Measurements from ENCODE around the gene FNDC1.
"Not testable (repeated sequence)": the region's sequence is repeated elsewhere in the genome, so short reads cannot be mapped to it uniquely, and the experiment has no call there.

The FNDC1 gene

DNA sequence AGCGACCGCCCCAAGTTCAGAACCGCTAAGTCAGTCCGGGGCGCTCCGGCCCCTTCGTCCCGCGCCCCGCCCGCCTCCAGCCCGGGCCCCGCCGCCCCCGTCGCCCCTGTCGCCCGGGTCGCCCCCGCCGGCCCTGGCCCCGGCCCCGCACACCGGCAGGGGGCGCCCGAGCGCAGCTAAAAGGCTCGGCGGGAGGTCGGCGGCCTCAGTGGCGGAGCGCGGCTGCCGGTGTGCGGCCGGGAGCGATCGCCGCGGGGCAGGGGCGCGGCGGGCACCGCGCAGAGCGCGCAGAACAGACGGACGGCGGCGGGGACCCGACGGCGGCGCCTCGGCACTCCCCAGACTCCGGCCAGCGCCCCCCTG is at the start of gene FNDC1:
Gene FNDC1, plus strand, starts transcription at position 208 of the 363 bp plus-strand sequence. CDS start 197 bp downstream, outside the sequence.
- DNase-seq (ENCODE audit: low read depth), result no peak

DNA sequence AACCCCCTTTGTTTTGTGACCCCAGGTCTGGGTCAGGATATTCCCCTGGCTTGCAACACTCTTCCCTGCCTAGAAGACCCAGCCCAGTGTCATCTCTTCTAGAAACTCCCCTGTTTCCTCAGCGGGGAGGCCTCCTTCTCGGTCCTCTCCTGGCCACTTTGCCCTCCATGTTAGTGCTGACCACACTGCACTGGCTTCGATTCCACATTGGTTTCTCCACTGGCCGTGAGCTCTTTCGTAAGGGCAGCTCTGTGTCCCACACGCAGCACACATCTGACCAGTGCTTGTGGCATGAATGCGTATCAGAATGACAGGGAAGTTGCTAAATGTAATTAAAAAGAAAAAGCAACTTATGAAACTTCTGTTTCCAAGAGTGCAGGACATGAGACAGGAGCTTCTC is 49.4 kb upstream of the FNDC1 start:
- DNase-seq (ENCODE audit: low read depth), result no peak

DNA sequence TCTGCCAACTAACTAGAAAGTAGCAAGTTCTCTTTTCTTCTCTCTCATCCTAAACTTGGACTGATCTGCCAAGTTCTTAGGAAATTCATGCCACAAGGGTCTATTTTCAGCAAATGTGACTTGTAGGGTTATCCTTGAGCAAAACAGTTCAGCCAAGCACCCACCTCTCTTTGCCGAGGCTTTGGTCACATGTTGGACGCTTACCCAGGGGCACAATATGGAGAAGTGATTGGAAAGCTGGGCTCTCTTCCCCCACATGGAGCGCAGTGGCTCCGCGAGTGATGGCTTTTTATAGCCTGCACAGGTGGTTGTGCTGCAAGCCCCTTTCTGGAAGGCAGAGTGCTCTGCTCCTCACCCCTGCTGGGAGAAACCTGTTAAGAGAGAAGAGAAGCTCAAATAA is 47.7 kb upstream of the FNDC1 start:
- DNase-seq (ENCODE audit: low read depth), result no peak

DNA sequence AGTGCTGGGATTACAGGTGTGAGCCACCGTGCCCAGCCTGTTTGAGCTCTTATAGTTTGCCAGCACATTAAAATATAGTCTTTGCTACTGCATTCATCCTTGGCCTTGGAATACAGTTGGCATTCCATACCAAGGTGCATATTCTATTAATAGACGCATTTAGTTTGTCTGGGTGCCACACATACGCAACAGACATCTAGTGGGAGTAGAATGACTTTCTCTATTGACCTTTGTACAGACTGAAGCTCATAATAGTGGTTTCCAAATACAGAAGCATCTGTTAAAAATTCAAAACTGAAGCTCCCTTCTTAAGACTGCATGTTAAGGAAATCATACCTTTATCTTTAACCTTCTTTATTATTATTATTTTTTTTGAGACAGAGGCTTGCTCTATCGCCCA is 46.7 kb upstream of the FNDC1 start:
- no peak for DNase-seq (ENCODE audit: low read depth)

DNA sequence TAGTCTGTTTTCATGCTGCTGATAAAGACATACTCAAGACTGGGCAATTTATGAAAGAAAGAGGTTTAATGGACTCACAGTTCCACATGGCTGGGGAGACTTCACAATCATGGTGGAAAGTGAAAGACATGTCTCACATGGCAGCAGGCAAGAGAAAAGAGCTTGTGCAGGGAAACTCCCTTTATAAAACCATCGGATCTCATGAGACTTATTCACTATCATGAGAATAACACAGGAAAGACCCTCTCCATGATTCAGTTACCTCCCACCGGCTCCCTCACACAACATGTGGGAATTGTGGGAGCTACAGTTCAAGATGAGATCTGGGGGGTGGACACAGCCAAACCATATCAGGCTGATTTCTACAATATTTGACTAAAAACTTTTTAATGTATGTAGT is 45.4 kb upstream of the FNDC1 start:
- not testable (repeated sequence) for DNase-seq (ENCODE audit: low read depth)

DNA sequence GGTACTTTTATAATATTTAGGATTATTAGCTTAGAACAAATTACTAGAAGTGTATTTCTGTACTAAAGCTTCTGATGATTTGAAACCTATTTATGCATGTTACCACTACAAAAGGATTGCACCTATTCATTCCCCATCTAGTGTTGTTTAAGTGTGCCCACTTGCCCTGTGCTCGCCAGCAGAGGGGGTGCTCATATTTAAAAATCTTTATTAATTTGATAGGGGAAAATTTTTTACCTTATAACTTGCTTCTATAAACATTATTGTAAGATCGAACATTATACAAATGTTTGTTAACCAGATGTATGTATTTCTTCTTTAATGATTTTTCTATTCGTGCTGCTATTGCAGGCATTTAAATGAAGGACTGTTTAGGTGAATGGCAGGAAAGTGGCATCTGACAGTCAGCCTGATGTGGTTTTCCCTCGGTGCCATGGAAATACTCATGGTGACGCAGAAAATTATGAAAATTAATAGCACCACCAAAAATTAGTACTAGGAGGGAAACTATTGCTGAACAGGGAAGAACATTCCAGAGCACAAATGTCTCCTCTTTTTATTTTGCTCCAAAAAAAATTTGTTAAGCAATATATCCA is 44.1 kb upstream of the FNDC1 start:
- no peak for DNase-seq (ENCODE audit: low read depth)

DNA sequence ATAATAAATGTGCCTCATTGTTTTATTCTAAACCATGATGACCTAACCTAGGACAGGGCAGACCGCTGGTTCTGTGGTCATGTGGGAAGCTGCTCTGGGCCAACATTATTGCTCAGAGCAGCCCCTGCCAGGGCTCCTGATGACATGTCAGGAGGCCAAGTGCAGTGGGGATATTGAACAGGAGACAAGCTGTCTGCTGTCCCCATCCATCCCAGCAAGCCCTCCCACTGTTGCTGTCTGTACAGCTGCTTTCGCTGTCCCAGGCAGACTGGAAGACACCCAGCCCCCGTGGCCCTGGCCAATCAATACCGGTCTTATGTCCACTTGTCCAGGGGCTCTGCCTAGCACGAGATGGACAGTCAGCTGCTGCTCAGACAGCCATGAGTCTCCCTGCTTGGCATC is 43.2 kb upstream of the FNDC1 start:
- no peak for DNase-seq (ENCODE audit: low read depth)

DNA sequence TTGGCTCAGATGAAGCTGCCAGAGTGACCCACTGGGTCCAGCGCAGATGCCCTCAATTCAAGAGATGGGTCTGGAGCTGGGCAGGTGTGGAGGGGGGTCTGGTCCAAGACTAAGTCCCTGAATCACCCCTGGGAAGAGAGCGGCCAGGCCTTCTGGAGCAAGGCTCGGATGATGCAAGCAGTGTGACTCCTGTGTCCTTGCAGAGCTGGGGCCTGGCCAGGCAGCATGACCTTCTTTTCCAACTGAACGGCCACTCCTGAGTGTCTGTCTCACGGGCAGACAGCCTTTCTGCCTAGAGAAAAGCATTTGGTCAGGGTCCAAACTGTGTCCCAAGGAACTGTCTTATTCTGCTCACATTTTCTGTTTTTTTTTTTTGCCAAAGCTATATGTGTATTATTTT is 42.6 kb upstream of the FNDC1 start:
- no peak for DNase-seq (ENCODE audit: low read depth)

DNA sequence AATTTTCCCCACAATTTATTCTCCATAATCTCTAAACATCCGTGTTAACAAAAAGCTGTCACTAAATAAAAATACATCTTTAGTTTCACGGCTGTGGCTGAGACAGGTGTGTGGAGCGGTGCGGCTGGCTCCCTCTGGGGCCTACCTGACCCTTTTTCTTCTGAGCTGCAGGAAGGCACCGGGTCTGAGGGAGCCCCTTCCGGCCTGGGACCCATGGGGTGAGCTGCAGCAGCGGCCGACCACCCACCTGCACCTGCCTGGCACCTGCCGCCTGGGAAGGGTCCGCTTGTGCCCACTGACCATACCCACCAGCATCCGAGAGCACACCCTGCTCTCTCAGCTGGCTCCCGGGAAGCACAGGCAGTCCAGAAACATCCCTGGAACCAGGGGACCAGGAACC is 41.5 kb upstream of the FNDC1 start:
- DNase-seq (ENCODE audit: low read depth), result no peak

DNA sequence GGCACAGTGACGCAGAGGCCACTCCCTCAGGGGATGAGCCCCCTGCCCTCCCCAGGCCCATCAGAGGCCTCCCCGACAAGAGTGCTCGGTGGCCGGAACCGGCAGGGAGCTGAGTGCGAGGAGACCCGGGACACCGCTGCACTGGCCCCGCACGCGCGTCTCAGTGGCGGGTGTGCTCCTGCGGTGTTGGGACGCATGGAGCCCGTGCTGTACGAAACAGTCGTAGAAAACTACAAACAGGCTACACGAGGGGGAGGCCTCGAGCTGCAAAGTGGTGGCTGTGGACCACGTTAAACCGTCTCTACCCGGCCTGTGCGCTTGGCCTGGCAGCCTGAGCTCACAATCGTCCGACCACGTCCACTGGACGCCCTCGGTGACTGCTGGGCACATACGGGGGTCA is 40.2 kb upstream of the FNDC1 start:
- DNase-seq (ENCODE audit: low read depth), result no peak

DNA sequence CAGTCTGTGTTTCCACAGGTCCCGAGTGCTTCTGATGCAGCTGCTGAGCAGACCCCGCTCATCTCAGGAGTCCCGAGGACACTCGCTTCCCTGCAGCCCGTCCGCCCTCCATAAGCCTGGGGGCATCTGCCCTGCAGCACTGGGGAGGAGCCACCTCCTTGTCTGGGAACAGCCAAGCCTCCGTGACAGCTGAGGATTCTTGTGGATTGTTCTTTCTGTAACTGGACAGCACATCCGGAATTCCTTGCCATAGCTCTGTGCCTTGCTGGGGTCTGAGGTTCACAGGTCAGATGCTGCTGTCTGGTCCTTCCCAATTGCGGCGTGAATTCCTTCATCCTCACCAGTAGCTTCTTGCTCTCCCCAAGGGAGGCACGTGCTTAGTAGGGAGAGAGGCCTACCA is 38.4 kb upstream of the FNDC1 start:
- no peak for DNase-seq (ENCODE audit: low read depth)

DNA sequence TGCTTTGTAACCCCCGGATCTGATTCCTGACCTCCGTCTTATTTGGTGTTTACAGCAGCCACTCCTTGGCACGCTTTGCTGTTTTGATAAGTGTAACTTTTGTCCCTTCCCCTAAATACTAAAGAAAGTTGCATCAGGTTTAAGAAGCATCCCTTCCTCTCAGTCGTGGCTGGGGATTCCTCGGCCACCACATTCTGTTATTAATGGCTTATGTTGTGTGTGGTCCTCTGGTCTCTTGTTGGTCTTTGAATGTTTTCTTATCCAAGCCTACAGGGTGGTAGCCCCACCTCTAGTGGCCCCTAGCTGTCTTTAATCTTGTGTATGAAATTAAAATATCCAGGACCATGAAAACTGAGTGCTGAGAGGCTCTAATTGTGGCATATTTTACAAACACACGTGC is 37.5 kb upstream of the FNDC1 start:
- no peak for DNase-seq (ENCODE audit: low read depth)

DNA sequence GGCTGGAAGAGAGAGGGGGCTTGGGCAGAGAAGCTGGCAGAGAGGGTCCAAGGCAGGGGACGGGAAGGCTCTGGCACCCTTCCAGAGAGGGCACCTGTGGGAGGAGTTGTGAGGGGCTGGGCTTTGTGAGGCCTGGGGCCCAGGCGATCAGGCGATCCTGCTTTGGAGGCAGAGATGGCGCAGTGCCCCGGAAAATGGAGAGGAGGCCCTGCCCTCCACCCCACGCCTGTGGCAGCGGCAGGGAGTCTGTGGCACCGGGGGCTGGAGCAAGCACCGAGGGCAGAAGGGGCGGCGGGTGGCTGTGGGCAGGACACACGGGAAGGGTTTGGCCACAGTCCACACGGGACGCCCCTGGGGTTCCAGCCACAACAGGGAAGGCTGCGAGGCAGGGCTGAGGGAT is 36.5 kb upstream of the FNDC1 start:
- DNase-seq (ENCODE audit: low read depth), result no peak

DNA sequence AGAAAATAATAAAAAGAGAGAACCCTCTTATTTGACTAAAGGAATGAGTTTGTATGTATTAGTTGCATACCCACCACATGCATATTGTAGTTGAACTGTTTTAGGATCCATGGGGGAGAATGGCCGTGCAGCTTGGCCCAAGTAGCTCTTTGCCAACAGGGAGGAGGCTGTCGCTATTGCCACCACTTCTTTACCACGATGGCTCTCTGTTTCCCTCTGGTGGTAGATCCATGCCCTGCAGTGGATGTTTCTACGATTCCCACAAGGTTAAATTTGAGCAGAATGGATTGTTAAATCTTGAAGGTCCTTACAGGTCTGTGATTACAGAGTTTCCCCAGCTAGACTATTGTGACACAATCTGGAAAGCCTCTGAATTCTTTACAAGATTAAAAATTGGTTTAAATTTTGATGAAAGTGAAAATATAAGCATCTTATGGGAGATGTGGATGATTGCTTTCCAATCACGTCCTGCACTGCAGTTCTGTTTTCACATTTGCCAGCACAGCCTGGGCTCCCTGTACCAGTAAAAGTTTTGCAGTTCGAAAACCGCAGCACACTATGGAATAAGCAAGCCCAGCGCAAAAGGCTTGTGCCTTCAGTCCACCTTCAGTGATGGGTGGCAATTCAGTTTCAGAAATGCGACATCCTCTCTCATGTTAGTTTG is 34.4 kb upstream of the FNDC1 start:
- peak; percentile 31 for DNase-seq (ENCODE audit: low read depth)

DNA sequence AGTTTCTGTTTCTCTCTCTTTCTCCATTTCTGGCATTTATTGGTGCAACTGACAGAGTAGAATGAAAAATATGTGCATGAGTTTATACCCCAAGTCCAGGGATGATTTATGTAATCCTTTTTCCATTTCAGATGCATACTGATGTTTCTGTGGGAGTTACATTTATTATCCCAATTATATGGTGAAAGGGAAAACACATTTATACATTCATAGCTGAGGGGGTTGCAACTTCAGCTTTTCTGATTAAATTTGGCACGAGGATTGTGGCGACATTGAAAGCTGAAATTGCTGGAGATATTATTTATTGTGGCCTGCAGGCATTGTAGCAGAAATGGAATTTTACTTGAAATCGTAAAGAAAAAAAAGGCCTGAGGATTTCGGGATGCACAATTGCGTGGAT is 31.5 kb upstream of the FNDC1 start:
- DNase-seq (ENCODE audit: low read depth), result no peak

DNA sequence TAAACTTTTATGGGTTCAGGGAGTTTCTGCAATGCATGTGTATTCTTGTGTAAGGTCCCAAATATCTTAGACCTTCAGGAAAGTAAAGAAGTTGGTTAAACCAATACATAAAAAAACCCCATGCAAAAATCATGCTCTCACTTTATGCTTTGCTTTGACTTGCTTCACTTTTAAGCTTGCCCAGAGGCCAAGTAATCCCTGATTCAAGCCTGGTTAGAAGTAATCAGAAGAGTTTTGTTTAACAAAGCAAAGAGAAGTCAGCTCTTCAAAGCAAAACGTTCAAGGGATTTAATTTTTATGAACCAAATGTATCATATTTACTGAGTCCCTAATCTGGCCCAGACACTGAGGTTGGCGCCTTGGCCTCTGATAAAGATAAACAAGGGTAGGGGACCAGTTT is 26.7 kb upstream of the FNDC1 start:
- DNase-seq (ENCODE audit: low read depth), result no peak

DNA sequence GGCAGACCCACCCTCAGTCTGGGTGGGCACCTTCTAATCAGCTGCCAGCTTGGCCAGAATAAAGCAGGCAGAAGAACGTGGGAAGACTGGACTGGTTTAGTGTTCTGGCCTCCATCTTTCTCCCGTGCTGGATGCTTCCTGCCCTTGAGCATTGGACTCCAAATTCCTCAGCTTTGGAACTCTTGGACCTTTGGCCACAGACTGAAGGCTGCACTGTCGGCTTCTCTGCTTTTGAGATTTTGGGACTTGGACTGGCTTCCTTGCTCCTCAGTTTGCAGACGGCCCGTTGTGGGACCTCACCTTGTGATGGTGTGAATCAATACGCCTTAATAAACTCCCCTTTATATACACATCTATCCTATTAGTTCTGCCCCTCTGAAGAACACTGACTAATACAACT is 20.6 kb upstream of the FNDC1 start:
- DNase-seq (ENCODE audit: low read depth), result no peak

DNA sequence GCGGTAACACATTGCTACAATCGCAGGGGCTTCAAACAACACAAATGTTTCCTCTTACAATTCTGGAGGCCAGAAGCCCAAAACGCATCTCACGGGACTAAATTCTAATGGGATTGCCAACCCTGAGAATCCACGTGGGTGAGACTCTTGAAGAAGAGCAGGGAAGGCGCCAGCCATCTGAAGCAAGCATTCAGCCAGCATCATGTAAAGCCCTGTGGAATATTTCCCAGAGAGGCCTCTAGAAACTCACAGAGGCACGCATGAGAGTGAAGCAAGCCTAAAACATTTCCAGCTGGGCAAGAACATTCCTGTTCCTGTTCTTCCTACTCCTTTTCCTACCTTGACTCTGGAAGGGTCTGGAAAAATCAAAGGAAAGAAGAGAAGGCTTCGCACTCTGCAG is 19.6 kb upstream of the FNDC1 start:
- DNase-seq (ENCODE audit: low read depth), result peak; percentile 60

DNA sequence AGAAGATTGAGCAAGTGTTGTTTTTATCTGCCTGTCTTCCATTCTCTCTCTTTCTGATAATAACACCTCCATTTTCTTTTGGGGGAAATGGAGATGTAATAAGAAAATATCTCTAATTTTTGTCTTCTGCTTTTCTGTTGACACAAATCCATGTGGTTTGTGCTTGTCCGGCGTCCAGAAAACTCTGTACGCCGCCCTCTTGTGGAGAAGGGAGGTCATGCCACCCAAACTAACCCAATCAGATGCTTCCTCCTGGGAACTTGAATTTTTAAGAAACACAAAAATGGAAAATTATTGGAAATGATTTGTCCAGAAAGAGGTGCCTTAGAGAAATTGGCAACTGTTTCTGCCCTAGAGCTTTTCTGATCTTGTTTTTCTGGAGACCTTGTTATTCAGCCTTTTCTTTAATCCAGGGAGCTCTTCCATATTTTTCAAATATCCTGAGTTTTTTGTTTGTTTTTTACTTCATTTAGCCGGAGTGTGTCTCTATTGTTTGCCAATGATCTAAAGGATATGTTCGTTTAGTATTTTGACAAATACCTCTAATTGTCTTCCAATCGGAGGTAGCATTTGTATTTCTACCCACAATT is 17.8 kb upstream of the FNDC1 start:
- peak; percentile 50 for DNase-seq (ENCODE audit: low read depth)

DNA sequence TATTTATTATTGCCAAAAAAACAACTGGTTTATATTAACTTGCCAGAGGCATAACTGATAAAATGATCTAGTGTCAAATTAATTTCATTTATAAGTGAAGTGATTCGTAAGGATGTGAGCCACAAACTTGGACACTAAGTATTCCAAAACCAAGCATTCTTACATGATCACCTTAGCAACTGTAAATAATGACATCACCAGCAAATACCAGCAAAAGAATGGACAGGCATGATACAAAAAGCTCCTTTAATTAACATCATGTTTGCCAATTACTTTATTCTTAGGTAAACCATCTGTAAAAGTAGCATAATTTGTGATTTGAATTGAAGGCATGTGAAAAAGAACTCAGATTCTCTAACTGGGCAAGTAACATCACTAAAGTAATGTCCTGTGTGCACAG is 17.2 kb upstream of the FNDC1 start:
- no peak for DNase-seq (ENCODE audit: low read depth)

DNA sequence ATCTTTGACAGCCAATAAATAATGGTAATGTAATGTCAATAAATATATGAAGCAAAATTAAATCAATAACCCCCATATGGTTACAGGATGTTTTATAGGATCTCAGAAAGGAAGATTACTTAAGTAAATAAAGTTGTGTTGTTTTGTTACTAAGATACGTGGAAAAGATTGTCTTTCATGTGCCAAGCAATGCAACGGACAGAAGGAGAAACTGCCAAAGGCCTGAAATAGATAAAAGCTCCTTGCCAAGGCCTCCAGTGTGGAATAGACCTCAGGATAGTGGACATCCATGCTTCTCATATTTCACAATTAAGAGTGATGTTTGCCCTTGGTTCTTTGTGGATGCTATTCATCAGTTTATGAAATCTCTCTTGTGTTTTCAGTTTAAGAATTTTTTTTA is 16.4 kb upstream of the FNDC1 start:
- DNase-seq (ENCODE audit: low read depth), result no peak

DNA sequence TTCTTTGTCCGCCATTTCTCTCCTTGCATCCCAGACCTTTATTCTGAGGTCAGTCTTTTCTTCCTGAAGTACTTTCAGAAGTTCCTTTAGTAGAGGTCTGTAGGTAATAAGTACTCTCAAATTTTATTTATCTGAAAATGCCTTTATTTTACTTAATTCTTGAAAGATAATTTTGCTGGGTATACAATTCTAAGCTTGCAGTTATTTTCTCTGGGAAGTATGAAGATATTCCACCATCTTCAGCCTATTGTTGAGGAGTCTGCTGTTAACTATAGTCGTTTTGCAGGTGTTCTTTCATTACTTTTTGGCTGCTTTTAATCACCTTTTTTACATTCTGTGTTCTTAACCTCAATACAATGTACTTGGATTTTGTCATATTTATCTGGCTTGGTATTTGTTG is 13.5 kb upstream of the FNDC1 start:
- DNase-seq (ENCODE audit: low read depth), result no peak

DNA sequence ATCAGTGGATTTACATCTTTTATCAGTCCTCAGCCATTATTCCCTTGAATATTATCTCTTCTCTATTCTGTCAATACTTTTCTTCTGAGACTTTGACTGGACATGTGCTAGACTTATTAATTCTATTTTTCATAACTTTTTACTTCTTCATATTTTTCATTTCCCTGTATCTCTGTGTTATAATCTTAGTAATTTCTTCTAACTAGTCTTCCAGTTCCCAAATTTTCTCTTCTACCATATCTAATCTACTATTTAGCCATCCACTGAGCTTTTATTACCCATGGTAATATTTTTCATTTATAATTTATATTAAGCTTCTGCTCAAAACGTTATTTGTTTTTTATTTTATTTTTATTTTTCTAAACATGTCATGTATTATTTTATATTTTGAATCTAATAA is 13.1 kb upstream of the FNDC1 start:
- no peak for DNase-seq (ENCODE audit: low read depth)

DNA sequence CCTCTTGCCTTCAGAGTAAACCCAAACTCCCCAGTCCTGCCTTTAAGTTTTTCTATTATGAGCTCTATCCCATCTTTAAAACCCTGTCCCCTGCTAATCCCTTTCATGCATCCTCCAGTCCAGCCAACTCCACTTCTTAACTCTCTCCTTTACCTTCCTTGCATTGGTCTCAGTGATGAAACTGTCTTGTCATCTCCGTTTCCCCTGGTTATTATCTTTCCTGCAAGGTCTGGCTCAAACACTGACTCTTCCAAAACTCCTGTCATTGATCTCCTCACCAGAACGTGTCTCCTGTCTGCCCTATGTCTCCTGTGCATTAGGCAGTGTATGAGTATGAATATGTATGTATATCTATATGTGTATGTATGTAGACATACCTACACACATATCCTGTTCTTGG is 11.8 kb upstream of the FNDC1 start:
- no peak for DNase-seq (ENCODE audit: low read depth)

All from fibroblast of gingiva (primary cell).